K562 (cell line): Measurements from ENCODE around the gene DDX39A. TPM values are rescaled to one million over a fixed set of nuclear protein-coding genes. Genes with fewer than 3 reads are reported as not detected.

Source experiments
- BRF2 ChIP-seq: IDR thresholded peaks from 3 replicates; pipeline ENCODE4 v1.6.1; 2011; ENCODE audit warnings: borderline replicate concordance, mild to moderate bottlenecking; ENCODE audit not compliant: insufficient read length, insufficient read depth
- CBX3 ChIP-seq, 2 experiments: IDR thresholded peaks; 1 replicate in 1 of 2; 2 replicates in 1 of 2; pipeline ENCODE4 v1.6.1; 2012; ENCODE audit warnings: inconsistent platforms in 2 of 2, low read length in 2 of 2, borderline replicate concordance in 1 of 2, control low read depth in 1 of 2
- CGGBP1 ChIP-seq: fragments of 250-450 bp; sonication (Bioruptor Pico); IDR thresholded peaks from 2 replicates; pipeline ENCODE4 v1.9.0; 2021; ENCODE audit warnings: mild to moderate bottlenecking
- GMEB1 ChIP-seq: fragments of 250-450 bp; sonication (Bioruptor Pico); IDR thresholded peaks from 2 replicates; pipeline ENCODE4 v1.4.0; 2020; ENCODE audit warnings: mild to moderate bottlenecking
- MAX ChIP-seq: sonication (generic); formaldehyde crosslinking; IDR thresholded peaks from 2 replicates; pipeline ENCODE4 v1.9.0; 2022; ENCODE audit warnings: mild to moderate bottlenecking, missing genetic modification reagents
- MTA1 ChIP-seq: fragments of 450-650 bp; IDR thresholded peaks from 2 replicates; pipeline ENCODE4 v1.6.1; 2017; ENCODE audit warnings: borderline replicate concordance
- SFPQ ChIP-seq: fragments of 200-400 bp; formaldehyde crosslinking; IDR thresholded peaks from 2 replicates; pipeline ENCODE4 v1.6.1; 2017; ENCODE audit warnings: mild to moderate bottlenecking, low read depth, low read length, moderate library complexity
- SIN3A ChIP-seq, 2 experiments: fragments of 150-350 bp in 1 of 2; IDR thresholded peaks; 2 replicates each; pipeline ENCODE4 v1.6.1; 2011 to 2016; ENCODE audit warnings: borderline replicate concordance in 2 of 2, low read depth in 2 of 2, low read length in 2 of 2, mild to moderate bottlenecking in 2 of 2, moderate library complexity in 2 of 2; ENCODE audit not compliant: control insufficient read depth in 1 of 2
- SMARCC2 ChIP-seq: fragments of 450-650 bp; IDR thresholded peaks from 2 replicates; pipeline ENCODE4 v1.6.1; 2017; ENCODE audit warnings: antibody characterized with exemption, moderate library complexity, mild to moderate bottlenecking, low read depth
- SRSF3 ChIP-seq: fragments of 200-400 bp; formaldehyde crosslinking; IDR thresholded peaks from 2 replicates; pipeline ENCODE4 v1.6.1; 2016; ENCODE audit warnings: mild to moderate bottlenecking, low read length, moderate library complexity; ENCODE audit not compliant: insufficient read depth
- STAG1 ChIP-seq: sonication (generic); formaldehyde crosslinking; IDR thresholded peaks from 2 replicates; pipeline ENCODE4 v1.5.0; 2020; ENCODE audit warnings: missing genetic modification reagents, borderline replicate concordance
- TAF1 ChIP-seq: IDR thresholded peaks from 2 replicates; pipeline ENCODE4 v1.6.1; 2011; ENCODE audit warnings: mild to moderate bottlenecking, low read length, moderate library complexity; ENCODE audit not compliant: insufficient read depth, control insufficient read depth, severe bottlenecking; ENCODE audit errors: extremely low read depth
- THAP12 ChIP-seq: fragments of 250-450 bp; sonication (Bioruptor Pico); IDR thresholded peaks from 2 replicates; pipeline ENCODE4 v1.9.0; 2021; ENCODE audit warnings: mild to moderate bottlenecking, inconsistent platforms
- TOE1 ChIP-seq, 2 experiments: fragments of 450-650 bp in 1 of 2; sonication (generic) in 1 of 2; formaldehyde crosslinking in 1 of 2; IDR thresholded peaks; 2 replicates each; pipeline versions ENCODE4 v1.7.1 to v1.8.0; 2016 to 2022; ENCODE audit warnings: borderline replicate concordance in 2 of 2, mild to moderate bottlenecking in 2 of 2, antibody characterized with exemption in 1 of 2, inconsistent platforms in 1 of 2, low read depth in 1 of 2, missing genetic modification reagents in 1 of 2, moderate library complexity in 1 of 2
- TRIM24 ChIP-seq, 2 experiments: fragments of 450-650 bp; IDR thresholded peaks; 2 replicates each; pipeline ENCODE4 v1.6.1; 2016
- ZKSCAN1 ChIP-seq: fragments of 150-350 bp; IDR thresholded peaks from 2 replicates; pipeline ENCODE4 v1.6.1; 2016; ENCODE audit warnings: low read depth, low read length
- ZNF121 ChIP-seq: sonication (generic); formaldehyde crosslinking; conservative IDR thresholded peaks from 2 replicates; pipeline ENCODE4 v1.8.0; 2022; ENCODE audit warnings: missing genetic modification reagents
- ZNF785 ChIP-seq: fragments of 250-450 bp; sonication (Bioruptor Pico); IDR thresholded peaks from 2 replicates; pipeline ENCODE4 v1.4.0; 2020; ENCODE audit warnings: mild to moderate bottlenecking
- polyA plus RNA-seq, 8 experiments: library from polyadenylated mRNA; depleted of rRNA in 4 of 8; stranded (reverse) in 5 of 8; unstranded in 3 of 8; fragments of >200 nt; fragmentation: Nextera tagmentation in 2 of 8; fragmentation: Illumina TruSeq in 1 of 8; extraction: Ambion mirVana in 2 of 8; extraction: Trizol in 1 of 8; gene quantifications; 2 replicates each; pipeline versions ENCODE4 v1.2.1 to v1.2.3, GENCODE V29; 2011 to 2014; ENCODE audit warnings: inconsistent platforms in 1 of 8, missing spikeins in 1 of 8
- total RNA-seq, 7 experiments: library from RNA; depleted of rRNA in 6 of 7; stranded (reverse); fragments of >200 nt in 6 of 7; fragmentation: Illumina TruSeq in 2 of 7; extraction: Trizol in 2 of 7; gene quantifications; 2 replicates each; pipeline versions ENCODE4 v1.2.1 to v1.2.3, GENCODE V29; 2011 to 2021; ENCODE audit warnings: low replicate concordance in 1 of 7

Gene DDX39A
- total and polyA plus RNA-seq, 9 of the 15 experiments (the other 6 are each of a cell fraction or from before 2014, with no cell fraction given), result 90.3 to 250 (median 188) TPM

- TF ChIP-seq ZNF121 (CRISPR knock-in tag) (no peak), SMARCC2 (no peak), GMEB1 (CRISPR knock-in tag) (no peak), STAG1 (CRISPR knock-in tag) (no peak), BRF2 (no peak), SRSF3 (no peak), TOE1 (IDR thresholded peaks at IDR 0.05; ENCODE audit: borderline replicate concordance) (no peak), TOE1 (CRISPR knock-in tag; IDR thresholded peaks at IDR 0.05; ENCODE audit: borderline replicate concordance, low read depth) (no peak), TAF1 (peak; percentile 35), ZKSCAN1 (no peak), SIN3A (IDR thresholded peaks at IDR 0.05; ENCODE audit: borderline replicate concordance in 2 of 2, control insufficient read depth in 1 of 2, low read depth in 2 of 2, low read length in 2 of 2) (peak; percentile 79 to 81; a peak in 2 of 4 replicates), CGGBP1 (no peak), THAP12 (CRISPR knock-in tag) (0 out of 2 replicates have a peak, but pooled peaks have one; percentile 37), MAX (CRISPR knock-in tag) (no peak; the same call in 1 of the 2 replicates), SFPQ (no peak), TRIM24 (IDR thresholded peaks at IDR 0.05) (no peak), CBX3 (IDR thresholded peaks at IDR 0.05; ENCODE audit: borderline replicate concordance in 1 of 2, low read length in 2 of 2) (no peak), ZNF785 (no peak), MTA1 (no peak)
Observed at GRCh38 chr19:14381689-14382474, 37.3 kb downstream of the DDX39A start (continued).
